GM13977 (cell line): Measurements from ENCODE around the gene ERC1.

Experiments used
- DNase-seq: peaks from one replicate; pipeline ENCODE4 v3.0.0; 2012; ENCODE audit warnings: low spot score
- CTCF ChIP-seq: IDR thresholded peaks from 2 replicates; pipeline ENCODE4 v1.5.1; 2012; ENCODE audit warnings: mild to moderate bottlenecking, control low read depth; ENCODE audit not compliant: insufficient read depth; ENCODE audit errors: extremely low read depth, missing control alignments
- in situ Hi-C: fragments of 300-500 bp; cut with MboI; formaldehyde crosslinking; loops from one replicate; pipeline ENCODE4 v1.12.0; 2022; ENCODE audit warnings: low sequenced_read_pairs, low pct_unique_long_range_greater_than_20kb, mixed read lengths, inconsistent platforms; ENCODE audit not compliant: unreplicated experiment

Gene ERC1

GRCh38 chr12:1262011-1262410 is 271.0 kb downstream of the ERC1 start:
- TF ChIP-seq CTCF: no peak
- DNase-seq: no peak
- in situ Hi-C loops: no loop called here

- no peak for TF ChIP-seq CTCF
- in situ Hi-C loops: no loop called here
- DNase-seq: no peak
Measured at GRCh38 chr12:1267243-1267642, 276.2 kb downstream of the ERC1 start.

GRCh38 chr12:1272142-1272541 is 281.1 kb downstream of the ERC1 start:
- TF ChIP-seq CTCF: no peak
- in situ Hi-C loops: no loop called here
- DNase-seq: no peak

- no peak for TF ChIP-seq CTCF
- in situ Hi-C loops: no loop called here
- no peak for DNase-seq
Measured at GRCh38 chr12:1273051-1273450, 282.0 kb downstream of the ERC1 start.

- peak; percentile 39 for DNase-seq
Measured at GRCh38 chr12:1277905-1278304, 286.9 kb downstream of the ERC1 start.

GRCh38 chr12:1279050-1279449 is 288.0 kb downstream of the ERC1 start:
- no peak for DNase-seq
- in situ Hi-C loops: no loop called here
- TF ChIP-seq CTCF: peak; percentile 10

More at GRCh38 chr12:1277905-1278304, 286.9 kb downstream of the ERC1 start:
- TF ChIP-seq CTCF: no peak
- in situ Hi-C loops: no loop called here

- no peak for DNase-seq
- no peak for TF ChIP-seq CTCF
- in situ Hi-C loops: no loop called here
Measured at GRCh38 chr12:1280059-1280458, 289.0 kb downstream of the ERC1 start.
